ENCODE measurements around the gene HDAC11. TPM values are rescaled to one million over a fixed set of nuclear protein-coding genes. Genes with fewer than 3 reads are reported as not detected.
A peak's percentile ranks its signal among the peaks of the same experiment; 100 is the strongest.

The HDAC11 gene
- total and polyA plus RNA-seq, 2 of the 13 experiments (the other 11 are each of a cell fraction or from before 2014, with no cell fraction given): 13.7 to 33.1 TPM

GRCh38 chr3:13470894-13471574 is 9.1 kb upstream of the HDAC11 start (continued):
- no peak for TF ChIP-seq ATF6 (CRISPR knock-in tag; conservative IDR thresholded peaks at IDR 0.05)
- TF ChIP-seq RBAK (CRISPR knock-in tag; IDR thresholded peaks at IDR 0.05): no peak
- no peak for TF ChIP-seq ZNF256 (CRISPR knock-in tag; conservative IDR thresholded peaks at IDR 0.05)
- TF ChIP-seq DR1 (CRISPR knock-in tag; IDR thresholded peaks at IDR 0.05): no peak
- no peak for TF ChIP-seq ZBTB10 (CRISPR knock-in tag; IDR thresholded peaks at IDR 0.05; ENCODE audit: borderline replicate concordance)
- TF ChIP-seq RXRA (CRISPR knock-in tag; IDR thresholded peaks at IDR 0.05): peak; percentile 83
- peak in 1 of 2 experiments; percentile 69; a peak in 2 of 4 replicates for TF ChIP-seq POLR2A (IDR thresholded peaks at IDR 0.05; ENCODE audit: insufficient read depth in 1 of 2, low read depth in 2 of 2, low read length in 2 of 2)
- TF ChIP-seq FOXK1 (CRISPR knock-in tag; IDR thresholded peaks at IDR 0.05; ENCODE audit: borderline replicate concordance, low read depth): peak; percentile 95
- no peak for TF ChIP-seq SOX6 (IDR thresholded peaks at IDR 0.05)
- peak; percentile 88 for TF ChIP-seq SOX6 (CRISPR knock-in tag; IDR thresholded peaks at IDR 0.05)
- TF ChIP-seq IRF2 (CRISPR knock-in tag; IDR thresholded peaks at IDR 0.05): peak; percentile 92
- TF ChIP-seq ZNF746 (CRISPR knock-in tag; IDR thresholded peaks at IDR 0.05): no peak; the same call in 1 of the 2 replicates
- TF ChIP-seq TAF15 (IDR thresholded peaks at IDR 0.05; ENCODE audit: low read depth, low read length, poor library complexity, severe bottlenecking): no peak
- TF ChIP-seq ZNF446 (CRISPR knock-in tag; IDR thresholded peaks at IDR 0.05): no peak
- no peak for TF ChIP-seq NPAS2 (CRISPR knock-in tag; IDR thresholded peaks at IDR 0.05; ENCODE audit: borderline replicate concordance)
- no peak for TF ChIP-seq CENPBD1 (CRISPR knock-in tag; IDR thresholded peaks at IDR 0.05; ENCODE audit: borderline replicate concordance, low read depth)
- TF ChIP-seq AKAP8 (CRISPR knock-in tag; IDR thresholded peaks at IDR 0.05): peak; percentile 88
- peak; percentile 96 for TF ChIP-seq ZNF3 (CRISPR knock-in tag; IDR thresholded peaks at IDR 0.05)
- TF ChIP-seq ZNF775 (CRISPR knock-in tag; IDR thresholded peaks at IDR 0.05; ENCODE audit: borderline replicate concordance): no peak
- TF ChIP-seq ZMYM3 (CRISPR knock-in tag; IDR thresholded peaks at IDR 0.05): peak; percentile 97
- no peak for TF ChIP-seq ZNF784 (CRISPR knock-in tag; IDR thresholded peaks at IDR 0.05; ENCODE audit: borderline replicate concordance)
- TF ChIP-seq GATAD1 (CRISPR knock-in tag; IDR thresholded peaks at IDR 0.05): peak; percentile 57; the same call in 1 of the 2 replicates
- 0 out of 2 replicates have a peak, but pooled peaks have one; percentile 7 for TF ChIP-seq SRF (IDR thresholded peaks at IDR 0.05; ENCODE audit: low read depth, low read length)
- no peak for TF ChIP-seq ZNF703 (CRISPR knock-in tag; IDR thresholded peaks at IDR 0.05; ENCODE audit: borderline replicate concordance)

Data from HepG2 (cell line).